Coronary artery (tissue), 2 donors: ENCODE results near the gene UPK1B.
"Not testable (repeated sequence)": the region's sequence is repeated elsewhere in the genome, so short reads cannot be mapped to it uniquely, and the experiment has no call there.

Source experiments
- DNase-seq: peaks from one replicate; pipeline ENCODE4 v3.0.0-alpha.2; 2017; ENCODE audit warnings: low spot score
- H3K27ac ChIP-seq, 2 donors: fragments of 200-600 bp; sonication (generic); one replicate each; pipeline ENCODE4 v1.5.1; 2016 to 2019
- H3K4me3 ChIP-seq: fragments of 200-600 bp; sonication (generic); 2 replicates; pipeline ENCODE4 v1.5.1; 2016; ENCODE audit warnings: mild to moderate bottlenecking, moderate library complexity
- TF ChIP-seq, protein P1 (sequence below): fragments of 200-600 bp; sonication (generic); IDR thresholded peaks from one replicate; pipeline ENCODE4 v1.5.1; 2019; ENCODE audit warnings: antibody characterized with exemption

Gene UPK1B

GRCh38 chr3:119240101-119240590 is 66.7 kb downstream of the UPK1B start:
- no peak for DNase-seq
- Histone ChIP-seq H3K4me3 (peak overlapping the region; percentile 81), H3K27ac (peak overlapping the region; percentile 94 to 95)
- TF ChIP-seq, protein P1, sequence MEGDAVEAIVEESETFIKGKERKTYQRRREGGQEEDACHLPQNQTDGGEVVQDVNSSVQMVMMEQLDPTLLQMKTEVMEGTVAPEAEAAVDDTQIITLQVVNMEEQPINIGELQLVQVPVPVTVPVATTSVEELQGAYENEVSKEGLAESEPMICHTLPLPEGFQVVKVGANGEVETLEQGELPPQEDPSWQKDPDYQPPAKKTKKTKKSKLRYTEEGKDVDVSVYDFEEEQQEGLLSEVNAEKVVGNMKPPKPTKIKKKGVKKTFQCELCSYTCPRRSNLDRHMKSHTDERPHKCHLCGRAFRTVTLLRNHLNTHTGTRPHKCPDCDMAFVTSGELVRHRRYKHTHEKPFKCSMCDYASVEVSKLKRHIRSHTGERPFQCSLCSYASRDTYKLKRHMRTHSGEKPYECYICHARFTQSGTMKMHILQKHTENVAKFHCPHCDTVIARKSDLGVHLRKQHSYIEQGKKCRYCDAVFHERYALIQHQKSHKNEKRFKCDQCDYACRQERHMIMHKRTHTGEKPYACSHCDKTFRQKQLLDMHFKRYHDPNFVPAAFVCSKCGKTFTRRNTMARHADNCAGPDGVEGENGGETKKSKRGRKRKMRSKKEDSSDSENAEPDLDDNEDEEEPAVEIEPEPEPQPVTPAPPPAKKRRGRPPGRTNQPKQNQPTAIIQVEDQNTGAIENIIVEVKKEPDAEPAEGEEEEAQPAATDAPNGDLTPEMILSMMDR, result no peak

GRCh38 chr3:119240591-119241434 is 67.4 kb downstream of the UPK1B start, which contains the start of gene B4GALT4:
B4GALT4 (minus strand) TSS chr3:119240878; CDS start chr3:119230099, 10,779 bp downstream.
- H3K4me3 ChIP-seq, result peak within 1 kb of the TSS; percentile 81
- DNase-seq, result peak; percentile 91
- peak within 1 kb of the TSS; percentile 94 to 95 for H3K27ac ChIP-seq
- TF ChIP-seq, protein P1, result no peak

- not testable (repeated sequence) for H3K4me3 ChIP-seq, DNase-seq, H3K27ac ChIP-seq
Observed at GRCh38 chr3:119242387-119243057, 69.1 kb downstream of the UPK1B start.

- not testable (repeated sequence) for H3K27ac ChIP-seq, DNase-seq, H3K4me3 ChIP-seq
Observed at GRCh38 chr3:119243058-119243529, 69.7 kb downstream of the UPK1B start.

DNA sequence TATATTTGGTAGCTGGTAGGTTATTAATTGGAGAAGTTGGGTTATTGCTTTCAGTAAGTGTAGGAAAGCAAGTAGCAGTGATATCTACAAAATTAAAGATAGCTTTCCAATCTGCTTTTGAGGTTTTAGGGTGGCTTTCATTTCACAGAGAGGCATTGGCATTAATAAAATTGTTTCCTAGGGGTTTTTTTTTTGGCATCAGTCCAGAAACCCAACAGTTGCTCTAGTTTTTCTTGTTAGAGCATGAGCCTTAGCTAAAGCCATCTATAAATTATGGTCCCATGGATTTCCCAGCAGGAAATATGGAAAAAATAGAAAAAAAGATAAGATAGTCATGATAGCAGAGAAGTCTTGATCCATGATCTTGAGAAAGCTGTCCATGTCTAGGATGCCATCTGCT is 70.3 kb downstream of the UPK1B start:
- no peak overlapping the region for H3K4me3 ChIP-seq
- TF ChIP-seq, protein P1, result no peak
- DNase-seq, result no peak
- H3K27ac ChIP-seq, result no peak overlapping the region

- DNase-seq, result no peak
- Histone ChIP-seq H3K4me3 (no peak overlapping the region), H3K27ac (no peak overlapping the region)
- TF ChIP-seq, protein P1, result no peak
Observed at GRCh38 chr3:119245778-119246177, 72.4 kb downstream of the UPK1B start.
